HFFc6 (cell line): ENCODE data around the gene CDX1. TPM values are rescaled to one million over a fixed set of nuclear protein-coding genes. Genes with fewer than 3 reads are reported as not detected.

Experiments used
- DNase-seq: peaks from one replicate; pipeline ENCODE4 v3.0.0-alpha.2; 2018
- H3K27ac Mint-ChIP-seq: 2 replicates; pipeline ENCODE4 v1.8.0; 2020; ENCODE audit warnings: mild to moderate bottlenecking, mixed read lengths
- H3K27me3 Mint-ChIP-seq: 2 replicates; pipeline ENCODE4 v1.8.0; 2021; ENCODE audit warnings: mild to moderate bottlenecking, moderate library complexity, mixed read lengths; ENCODE audit not compliant: insufficient read depth
- H3K36me3 Mint-ChIP-seq: 2 replicates; pipeline ENCODE4 v1.8.0; 2021; ENCODE audit warnings: low read depth, mixed read lengths
- H3K4me1 Mint-ChIP-seq: 2 replicates; pipeline ENCODE4 v1.8.0; 2020; ENCODE audit warnings: low read depth, mixed read lengths
- H3K4me3 Mint-ChIP-seq: 2 replicates; pipeline ENCODE4 v1.8.0; 2020; ENCODE audit warnings: mild to moderate bottlenecking, moderate library complexity, mixed read lengths
- H3K9me3 Mint-ChIP-seq: 2 replicates; pipeline ENCODE4 v1.8.0; 2020; ENCODE audit warnings: mild to moderate bottlenecking, mixed read lengths
- CTCF ChIP-seq: fragments of 200-600 bp; sonication (generic); IDR thresholded peaks from 2 replicates; pipeline ENCODE4 v1.5.0; 2021; ENCODE audit warnings: antibody characterized with exemption, mild to moderate bottlenecking
- total RNA-seq, 6 experiments: library from RNA; stranded (reverse); fragmentation: NEBNext Ultra II Directional; extraction: Animal tissue kit (Norgen Biotek cat#: 25700); gene quantifications; 2 replicates in 1 of 6; 3 replicates in 5 of 6; pipeline ENCODE4 v1.2.3, GENCODE V29; 2021

CDX1 gene
- total RNA-seq, 6 experiments from 2014 or later = 0.11 TPM; not detected in 5

GRCh38 chr5:150208187-150209098, 41.9 kb downstream of the CDX1 start:
- DNase-seq = peak; percentile 64
- Mint-ChIP-seq H3K4me3 (peak overlapping the region; percentile 45), H3K4me1 (peaks cover 26% of the 10 kb centered on the region), H3K27me3 (no peaks in the 10 kb centered on the region; the same call in 1 of the 2 replicates), H3K27ac (peak overlapping the region; percentile 80), H3K36me3 (no peaks in the 10 kb centered on the region), H3K9me3 (no peaks in the 10 kb centered on the region)
- no peak for TF ChIP-seq CTCF

GRCh38 chr5:150209099-150209635, 42.6 kb downstream of the CDX1 start:
- peak overlapping the region; percentile 45; the same call in 1 of the 2 replicates for H3K4me3 Mint-ChIP-seq
- no peak for TF ChIP-seq CTCF
- no peaks in the 10 kb centered on the region for H3K36me3 Mint-ChIP-seq
- H3K27ac Mint-ChIP-seq = peak overlapping the region; percentile 80
- H3K27me3 Mint-ChIP-seq = no peaks in the 10 kb centered on the region; the same call in 1 of the 2 replicates
- DNase-seq = peak; percentile 11
- peaks cover 33% of the 10 kb centered on the region for H3K4me1 Mint-ChIP-seq
- no peaks in the 10 kb centered on the region for H3K9me3 Mint-ChIP-seq

DNA sequence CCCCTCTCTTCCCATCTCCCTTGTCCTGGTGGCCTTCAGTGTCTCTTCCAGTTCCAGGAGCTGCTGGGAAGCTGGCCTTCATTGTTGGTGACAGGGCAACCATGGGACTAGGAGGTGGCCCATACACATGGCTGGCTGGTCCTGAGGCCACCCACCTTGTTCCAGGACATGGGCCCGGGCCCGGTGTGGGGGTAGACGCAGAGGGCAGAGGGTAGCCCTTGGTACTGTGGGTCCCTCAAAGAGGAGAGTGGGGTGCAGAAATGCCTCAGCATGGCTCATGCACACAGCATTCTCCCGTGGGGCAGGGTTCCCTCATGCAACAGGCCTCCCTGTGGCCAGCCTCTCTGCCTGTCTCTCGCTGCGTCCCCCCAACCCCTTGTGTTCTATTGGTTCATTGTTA, 44.1 kb downstream of the CDX1 start:
- H3K27ac Mint-ChIP-seq = no peak overlapping the region
- no peak overlapping the region for H3K4me3 Mint-ChIP-seq
- no peak for DNase-seq
- TF ChIP-seq CTCF = no peak
- H3K36me3 Mint-ChIP-seq = no peaks in the 10 kb centered on the region
- H3K9me3 Mint-ChIP-seq = no peaks in the 10 kb centered on the region
- H3K27me3 Mint-ChIP-seq = no peaks in the 10 kb centered on the region
- H3K4me1 Mint-ChIP-seq = peaks cover 39% of the 10 kb centered on the region

DNA sequence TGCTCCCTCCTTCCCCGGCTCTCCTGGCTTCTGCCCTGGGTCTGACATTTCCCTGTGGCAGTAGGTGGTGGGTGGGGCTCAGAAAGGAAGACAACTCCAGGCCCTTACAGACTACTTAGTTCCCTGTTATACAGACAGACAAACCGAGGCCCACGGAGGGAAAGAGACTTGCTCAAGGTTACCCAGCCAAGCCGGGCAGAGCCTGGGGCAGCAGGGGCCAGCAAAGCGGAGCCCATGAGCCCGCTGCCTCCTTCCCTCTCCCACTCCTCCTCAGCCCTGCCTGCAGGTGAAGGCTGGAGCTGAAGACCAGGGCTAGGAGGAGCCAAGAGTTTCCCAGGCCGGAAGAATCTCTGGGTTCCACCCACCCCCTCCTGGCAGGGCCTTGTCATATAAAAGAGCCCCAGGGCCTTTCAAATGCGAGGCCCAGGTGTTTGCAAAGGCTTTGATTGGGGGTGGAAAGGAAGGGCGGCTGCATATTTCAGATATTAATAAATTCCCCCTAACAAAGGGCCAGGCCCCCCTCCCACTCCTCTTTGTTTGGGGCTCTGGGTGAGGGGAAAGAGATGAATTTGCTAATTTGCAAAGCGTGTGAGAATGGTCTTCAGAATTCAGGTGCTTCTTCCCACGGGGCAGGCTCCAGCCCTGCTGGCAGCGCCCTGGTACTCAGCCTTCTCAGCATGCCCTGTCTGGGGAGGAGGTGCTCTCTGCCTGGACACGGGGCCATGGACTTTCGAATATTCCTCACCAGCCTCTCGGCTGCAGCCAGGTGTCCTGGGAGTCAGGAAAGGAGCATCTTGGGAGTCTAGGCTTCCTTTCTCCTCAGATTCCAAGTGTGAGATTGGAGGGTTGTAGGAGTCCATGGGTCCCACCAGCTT, 44.8 kb downstream of the CDX1 start:
- no peak for DNase-seq
- Mint-ChIP-seq H3K27ac (no peak overlapping the region), H3K9me3 (no peaks in the 10 kb centered on the region), H3K36me3 (no peaks in the 10 kb centered on the region), H3K4me1 (peaks cover 39% of the 10 kb centered on the region), H3K27me3 (peaks cover 2% of the 10 kb centered on the region; the same call in 1 of the 2 replicates), H3K4me3 (no peak overlapping the region)
- no peak for TF ChIP-seq CTCF

DNA sequence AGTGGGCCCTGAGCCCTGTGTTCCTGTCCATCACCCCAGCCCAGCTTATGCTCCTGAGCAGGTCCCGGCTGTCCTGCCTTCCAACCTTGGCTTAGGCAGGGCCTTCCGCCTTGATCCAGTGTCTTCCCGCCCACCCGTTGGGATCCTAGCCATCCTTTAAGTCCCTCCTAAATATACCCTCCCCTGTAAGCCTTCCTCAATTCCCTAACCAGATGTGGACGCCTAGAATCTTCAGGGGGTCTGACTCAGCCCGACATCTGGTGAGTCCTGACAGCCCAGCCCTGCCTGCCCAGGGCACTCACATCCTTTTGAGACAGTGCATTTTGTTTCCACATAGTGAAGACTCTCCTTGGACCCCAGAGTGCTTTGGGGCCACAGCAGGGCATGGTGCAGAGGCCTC, 47.0 kb downstream of the CDX1 start:
- Mint-ChIP-seq H3K4me3 (no peak overlapping the region), H3K4me1 (peaks cover 40% of the 10 kb centered on the region), H3K27ac (no peak overlapping the region), H3K27me3 (peaks cover 2% of the 10 kb centered on the region; the same call in 1 of the 2 replicates), H3K9me3 (no peaks in the 10 kb centered on the region), H3K36me3 (no peaks in the 10 kb centered on the region)
- no peak for TF ChIP-seq CTCF
- DNase-seq = no peak
